Breast epithelium (tissue), 4 donors: ENCODE measurements around the gene SKAP2. TPM values are rescaled to one million over a fixed set of nuclear protein-coding genes. Genes with fewer than 3 reads are reported as not detected.

ENCODE experiments used
- DNase-seq, 2 donors: peaks; one replicate each; pipeline ENCODE4 v3.0.0-alpha.2; 2019; ENCODE audit warnings: low spot score in 2 of 2
- H3K27ac ChIP-seq, 2 donors: fragments of 200-600 bp; sonication (generic) in 1 of 2; one replicate each; pipeline ENCODE4 v1.5.1; 2016 to 2019; ENCODE audit warnings: mild to moderate bottlenecking in 1 of 2
- H3K27me3 ChIP-seq, 2 donors: fragments of 200-600 bp; sonication (generic) in 1 of 2; one replicate each; pipeline versions ENCODE4 v1.5.1 to v1.6.0; 2017 to 2019; ENCODE audit warnings: control low read depth in 1 of 2, mild to moderate bottlenecking in 1 of 2
- H3K36me3 ChIP-seq: fragments of 200-600 bp; one replicate; pipeline ENCODE4 v1.5.1; 2019
- H3K4me1 ChIP-seq, 2 donors: fragments of 200-600 bp; sonication (generic); one replicate each; pipeline ENCODE4 v1.5.1; 2016 to 2019; ENCODE audit warnings: control low read depth in 1 of 2
- H3K4me3 ChIP-seq, 3 donors: fragments of 200-600 bp; sonication (generic); 1 replicate in 2 of 3; 2 replicates in 1 of 3; pipeline ENCODE4 v1.5.1; 2016 to 2019; ENCODE audit warnings: mild to moderate bottlenecking in 3 of 3, moderate library complexity in 2 of 3
- H3K9me3 ChIP-seq, 2 donors: fragments of 200-600 bp; sonication (generic) in 1 of 2; one replicate each; pipeline ENCODE4 v1.5.1; 2016 to 2019; ENCODE audit warnings: control low read depth in 1 of 2
- CTCF ChIP-seq, 3 donors: fragments of 450-650 bp; IDR thresholded peaks; one replicate each; pipeline ENCODE4 v1.5.1; 2016 to 2017; ENCODE audit warnings: antibody characterized with exemption in 3 of 3, mild to moderate bottlenecking in 3 of 3, moderate library complexity in 3 of 3
- POLR2A ChIP-seq: fragments of 450-650 bp; IDR thresholded peaks from one replicate; pipeline ENCODE4 v1.6.1; 2016; ENCODE audit warnings: antibody characterized with exemption, mild to moderate bottlenecking, moderate library complexity
- POLR2AphosphoS5 ChIP-seq, 3 donors: sonication (generic); formaldehyde crosslinking; IDR thresholded peaks; one replicate each; pipeline ENCODE4 v1.6.1; 2017; ENCODE audit warnings: antibody characterized with exemption in 3 of 3
- intact Hi-C: fragments of 100-400 bp; cut with DNase I; formaldehyde crosslinking; loops from one replicate; pipeline ENCODE4 v1.15.1; 2023; ENCODE audit warnings: low total_unique reads
- total RNA-seq, 3 donors: library from RNA; depleted of rRNA; stranded (reverse); fragments of >200 nt; gene quantifications; one replicate each; pipeline ENCODE4 v1.1.0, GENCODE V29; 2016

Gene SKAP2
- total RNA-seq, 3 donors from 2014 or later = 26.5 to 46.5 (median 35.7) TPM

GRCh38 chr7:26657206-26657641 lies 207.2 kb downstream of the SKAP2 start:
- no peaks in the 10 kb centered on the region for H3K9me3 ChIP-seq
- no peak overlapping the region for H3K4me3 ChIP-seq
- no peaks in the 10 kb centered on the region for H3K27me3 ChIP-seq
- DNase-seq = no peak
- no peak overlapping the region for H3K27ac ChIP-seq
- intact Hi-C loops = loop anchor here (10.0 kb wide), 1 partner anchor 1468 kb away; no protein-coding TSS in a partner anchor
- TF ChIP-seq POLR2AphosphoS5 (IDR thresholded peaks at IDR 0.05) = no peak
- TF ChIP-seq POLR2A = no peak
- TF ChIP-seq CTCF (IDR thresholded peaks at IDR 0.05) = no peak
- H3K4me1 ChIP-seq = no peaks in the 10 kb centered on the region
- H3K36me3 ChIP-seq = no peaks in the 10 kb centered on the region

- Histone ChIP-seq H3K27me3 (no peaks in the 10 kb centered on the region), H3K9me3 (no peaks in the 10 kb centered on the region), H3K4me3 (no peak overlapping the region), H3K36me3 (no peaks in the 10 kb centered on the region), H3K27ac (no peak overlapping the region), H3K4me1 (no peaks in the 10 kb centered on the region)
- intact Hi-C loops = loop anchor here (10.0 kb wide), 1 partner anchor 1468 kb away; no protein-coding TSS in a partner anchor
- no peak for DNase-seq
- TF ChIP-seq POLR2AphosphoS5 (IDR thresholded peaks at IDR 0.05) = no peak
Measured at GRCh38 chr7:26656735-26657134, 207.7 kb downstream of the SKAP2 start.

- H3K36me3 ChIP-seq = no peaks in the 10 kb centered on the region
- no peak overlapping the region for H3K4me3 ChIP-seq
- intact Hi-C loops = loop anchor here (10.0 kb wide), 1 partner anchor 1469 kb away; no protein-coding TSS in a partner anchor
Measured at GRCh38 chr7:26655781-26656180, 208.6 kb downstream of the SKAP2 start.

GRCh38 chr7:26653430-26654399 lies 210.7 kb downstream of the SKAP2 start:
- Histone ChIP-seq H3K4me1 (no peaks in the 10 kb centered on the region), H3K9me3 (no peaks in the 10 kb centered on the region), H3K4me3 (no peak overlapping the region), H3K36me3 (no peaks in the 10 kb centered on the region), H3K27me3 (no peaks in the 10 kb centered on the region), H3K27ac (no peak overlapping the region)
- no peak for DNase-seq
- intact Hi-C loops = loop anchor here (10.0 kb wide), 1 partner anchor 1471 kb away; no protein-coding TSS in a partner anchor
- TF ChIP-seq CTCF (IDR thresholded peaks at IDR 0.05) (no peak), POLR2A (no peak), POLR2AphosphoS5 (IDR thresholded peaks at IDR 0.05) (no peak)

More at GRCh38 chr7:26655781-26656180, 208.6 kb downstream of the SKAP2 start:
- Histone ChIP-seq H3K27ac (no peak overlapping the region), H3K27me3 (no peaks in the 10 kb centered on the region), H3K9me3 (no peaks in the 10 kb centered on the region), H3K4me1 (no peaks in the 10 kb centered on the region)
- no peak for DNase-seq
- no peak for TF ChIP-seq POLR2AphosphoS5 (IDR thresholded peaks at IDR 0.05)
- TF ChIP-seq POLR2A = no peak

GRCh38 chr7:26652401-26653100 lies 211.8 kb downstream of the SKAP2 start:
- no peak for DNase-seq
- Histone ChIP-seq H3K4me1 (no peaks in the 10 kb centered on the region), H3K27ac (no peak overlapping the region), H3K9me3 (no peaks in the 10 kb centered on the region), H3K4me3 (no peak overlapping the region), H3K36me3 (no peaks in the 10 kb centered on the region), H3K27me3 (no peaks in the 10 kb centered on the region)
- no peak for TF ChIP-seq POLR2A
- no peak for TF ChIP-seq CTCF (IDR thresholded peaks at IDR 0.05)
- no peak for TF ChIP-seq POLR2AphosphoS5 (IDR thresholded peaks at IDR 0.05)
- intact Hi-C loops = loop anchor here (10.0 kb wide), 1 partner anchor 1472 kb away; no protein-coding TSS in a partner anchor
